Activated B cell treated with CpG ODN at 0.5 μM for 24 hours (primary cell): ENCODE measurements around the gene LHFPL2. TPM values are rescaled to one million over a fixed set of nuclear protein-coding genes. Genes with fewer than 3 reads are reported as not detected.
"Not testable (repeated sequence)": the region's sequence is repeated elsewhere in the genome, so short reads cannot be mapped to it uniquely, and the experiment has no call there.

Source experiments
- ATAC-seq: fragments of 200-7000 bp; cut with Tn5 transposase; one replicate; pipeline ENCODE4 v1.10.0; 2021; ENCODE audit warnings: low read depth, mild to moderate bottlenecking, moderate library complexity
- CTCF ChIA-PET: fragments of 350-600 bp; sonication (Branson Sonifier 250); formaldehyde crosslinking; loops from one replicate; lab custom pipeline; 2021; ENCODE audit warnings: antibody characterized with exemption; lab: Charles Lee
- POLR2A ChIA-PET: fragments of 350-600 bp; sonication (Branson Sonifier 250); formaldehyde crosslinking; loops from one replicate; lab custom pipeline; 2021; ENCODE audit warnings: antibody characterized with exemption; lab: Charles Lee
- DNase-seq: peaks from one replicate; pipeline ENCODE4 v3.0.0; 2022
- H3K27ac Mint-ChIP-seq: one replicate; pipeline ENCODE4 v1.8.0; 2020; ENCODE audit warnings: mixed read lengths
- H3K27me3 Mint-ChIP-seq: one replicate; pipeline ENCODE4 v1.8.0; 2021; ENCODE audit warnings: mixed read lengths
- H3K36me3 Mint-ChIP-seq: one replicate; pipeline ENCODE4 v1.8.0; 2021; ENCODE audit warnings: low read depth, mixed read lengths
- H3K4me1 Mint-ChIP-seq: one replicate; pipeline ENCODE4 v1.8.0; 2021; ENCODE audit warnings: mixed read lengths
- H3K4me3 Mint-ChIP-seq: one replicate; pipeline ENCODE4 v1.8.0; 2020; ENCODE audit warnings: mild to moderate bottlenecking, mixed read lengths
- H3K9me3 Mint-ChIP-seq: one replicate; pipeline ENCODE4 v1.8.0; 2020; ENCODE audit warnings: mixed read lengths
- intact Hi-C: fragments of 100-400 bp; cut with micrococcal nuclease; formaldehyde crosslinking; loops from one replicate; pipeline ENCODE4 v1.15.1; 2024
- total RNA-seq: library from RNA; stranded (reverse); gene quantifications from 2 replicates; pipeline ENCODE4 v1.2.3, GENCODE V29; 2022
- TF ChIP-seq, protein P1 (sequence below): fragments of 200-600 bp; IDR thresholded peaks from one replicate; pipeline ENCODE4 v1.8.0; 2022; ENCODE audit warnings: antibody characterized with exemption, mild to moderate bottlenecking

The LHFPL2 gene
- total RNA-seq, 1 donor from 2014 or later, result 12.0 TPM

GRCh38 chr5:78677777-78678668 is 29.5 kb upstream of the LHFPL2 start:
- Mint-ChIP-seq H3K36me3 (no peaks in the 10 kb centered on the region), H3K4me1 (no peaks in the 10 kb centered on the region)
- CTCF ChIA-PET, result no interaction called here

DNA sequence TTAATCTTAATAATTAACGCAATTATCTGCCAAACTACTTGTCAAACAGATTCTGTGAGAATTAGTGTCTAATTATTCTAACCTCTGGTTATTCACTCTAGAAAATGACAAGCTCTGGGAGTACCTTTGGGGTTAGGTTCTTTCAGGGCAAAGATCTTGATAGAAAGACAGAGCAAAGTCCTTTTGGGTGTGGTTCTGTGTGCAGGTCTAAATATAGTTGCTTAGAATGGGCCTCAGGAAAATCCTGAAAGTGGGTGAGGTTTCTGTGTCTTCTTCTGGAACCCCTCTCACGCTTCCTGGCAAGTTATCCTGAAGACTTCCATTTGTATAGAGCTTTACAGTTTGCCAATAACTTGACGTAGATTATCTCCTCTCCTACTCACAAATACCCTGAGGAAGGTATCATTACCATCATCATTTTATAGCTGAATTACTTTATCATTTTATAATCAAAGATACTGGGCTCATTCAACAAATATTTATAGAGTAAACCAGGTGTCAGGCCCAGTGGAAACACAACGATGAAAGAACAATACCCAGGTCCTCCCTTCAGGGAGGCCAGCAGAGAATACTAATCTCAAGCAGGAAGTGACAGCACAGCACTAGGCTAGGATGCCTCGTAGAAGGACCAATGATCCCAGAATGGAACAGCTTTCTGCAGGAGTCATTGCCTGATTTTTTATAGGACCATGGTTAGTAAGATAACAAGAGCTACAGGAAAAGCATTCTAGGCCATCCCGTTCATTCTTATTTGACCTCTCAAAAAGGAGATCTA is 27.6 kb upstream of the LHFPL2 start:
- H3K9me3 Mint-ChIP-seq, result no peaks in the 10 kb centered on the region
- H3K4me3 Mint-ChIP-seq, result no peak overlapping the region
- TF ChIP-seq, protein P1, sequence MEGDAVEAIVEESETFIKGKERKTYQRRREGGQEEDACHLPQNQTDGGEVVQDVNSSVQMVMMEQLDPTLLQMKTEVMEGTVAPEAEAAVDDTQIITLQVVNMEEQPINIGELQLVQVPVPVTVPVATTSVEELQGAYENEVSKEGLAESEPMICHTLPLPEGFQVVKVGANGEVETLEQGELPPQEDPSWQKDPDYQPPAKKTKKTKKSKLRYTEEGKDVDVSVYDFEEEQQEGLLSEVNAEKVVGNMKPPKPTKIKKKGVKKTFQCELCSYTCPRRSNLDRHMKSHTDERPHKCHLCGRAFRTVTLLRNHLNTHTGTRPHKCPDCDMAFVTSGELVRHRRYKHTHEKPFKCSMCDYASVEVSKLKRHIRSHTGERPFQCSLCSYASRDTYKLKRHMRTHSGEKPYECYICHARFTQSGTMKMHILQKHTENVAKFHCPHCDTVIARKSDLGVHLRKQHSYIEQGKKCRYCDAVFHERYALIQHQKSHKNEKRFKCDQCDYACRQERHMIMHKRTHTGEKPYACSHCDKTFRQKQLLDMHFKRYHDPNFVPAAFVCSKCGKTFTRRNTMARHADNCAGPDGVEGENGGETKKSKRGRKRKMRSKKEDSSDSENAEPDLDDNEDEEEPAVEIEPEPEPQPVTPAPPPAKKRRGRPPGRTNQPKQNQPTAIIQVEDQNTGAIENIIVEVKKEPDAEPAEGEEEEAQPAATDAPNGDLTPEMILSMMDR, result no peak
- no peak for ATAC-seq
- intact Hi-C loops, result no loop called here
- ChIA-PET POLR2A (no interaction called here), CTCF (no interaction called here)
- DNase-seq, result no peak
- no peaks in the 10 kb centered on the region for H3K27me3 Mint-ChIP-seq
- H3K36me3 Mint-ChIP-seq, result no peaks in the 10 kb centered on the region
- no peak overlapping the region for H3K27ac Mint-ChIP-seq
- H3K4me1 Mint-ChIP-seq, result no peaks in the 10 kb centered on the region

More at GRCh38 chr5:78677777-78678668, 29.5 kb upstream of the LHFPL2 start:
- no peaks in the 10 kb centered on the region for H3K9me3 Mint-ChIP-seq
- DNase-seq, result no peak
- intact Hi-C loops, result loop anchor here (2.0 kb wide), 1 partner anchor 15 kb away; no protein-coding TSS in a partner anchor
- POLR2A ChIA-PET, result no interaction called here
- no peak for ATAC-seq
- H3K27ac Mint-ChIP-seq, result no peak overlapping the region
- no peaks in the 10 kb centered on the region for H3K27me3 Mint-ChIP-seq
- TF ChIP-seq, protein P1, result no peak
- H3K4me3 Mint-ChIP-seq, result no peak overlapping the region

GRCh38 chr5:78673827-78674226 is 25.3 kb upstream of the LHFPL2 start:
- ATAC-seq, H3K4me3 Mint-ChIP-seq, H3K36me3 Mint-ChIP-seq, H3K27me3 Mint-ChIP-seq, H3K9me3 Mint-ChIP-seq, H3K4me1 Mint-ChIP-seq, DNase-seq, intact Hi-C loops, CTCF ChIA-PET, H3K27ac Mint-ChIP-seq: not testable (repeated sequence)
- POLR2A ChIA-PET, result interaction anchor here (0.7 kb wide), 1 partner anchor 26 kb away, joined by 3 read pairs; no protein-coding TSS in a partner anchor

GRCh38 chr5:78672154-78672553 is 23.6 kb upstream of the LHFPL2 start:
- DNase-seq (no peak), ATAC-seq (no peak)
- ChIA-PET CTCF (interaction anchor here (0.6 to 0.9 kb wide), 2 partner anchors 10 to 204 kb away, joined by 3 read pairs; no protein-coding TSS in a partner anchor), POLR2A (no interaction called here)
- TF ChIP-seq, protein P1, result no peak
- intact Hi-C loops, result no loop called here
- Mint-ChIP-seq H3K27me3 (no peaks in the 10 kb centered on the region), H3K9me3 (peaks cover 2% of the 10 kb centered on the region), H3K4me1 (peaks cover 4% of the 10 kb centered on the region), H3K27ac (no peak overlapping the region), H3K36me3 (no peaks in the 10 kb centered on the region), H3K4me3 (no peak overlapping the region)

GRCh38 chr5:78671609-78672008 is 23.0 kb upstream of the LHFPL2 start:
- intact Hi-C loops, result no loop called here
- Mint-ChIP-seq H3K4me1 (peaks cover 4% of the 10 kb centered on the region), H3K9me3 (peaks cover 2% of the 10 kb centered on the region), H3K27ac (no peak overlapping the region), H3K27me3 (no peaks in the 10 kb centered on the region), H3K36me3 (no peaks in the 10 kb centered on the region), H3K4me3 (no peak overlapping the region)
- TF ChIP-seq, protein P1, result no peak
- no peak for ATAC-seq
- DNase-seq, result no peak
- ChIA-PET CTCF (interaction anchor here (0.9 kb wide), 1 partner anchor 9 kb away, joined by 3 read pairs; no protein-coding TSS in a partner anchor), POLR2A (interaction anchor here (0.6 kb wide), 2 partner anchors 10 to 1673 kb away, joined by 3 to 4 read pairs; no protein-coding TSS in a partner anchor)
